ENCODE results near the gene PAPSS2. TPM values are rescaled to one million over a fixed set of nuclear protein-coding genes. Genes with fewer than 3 reads are reported as not detected.

Gene PAPSS2
- total RNA-seq, 1 experiment from 2014 or later = 14.6 TPM

DNA sequence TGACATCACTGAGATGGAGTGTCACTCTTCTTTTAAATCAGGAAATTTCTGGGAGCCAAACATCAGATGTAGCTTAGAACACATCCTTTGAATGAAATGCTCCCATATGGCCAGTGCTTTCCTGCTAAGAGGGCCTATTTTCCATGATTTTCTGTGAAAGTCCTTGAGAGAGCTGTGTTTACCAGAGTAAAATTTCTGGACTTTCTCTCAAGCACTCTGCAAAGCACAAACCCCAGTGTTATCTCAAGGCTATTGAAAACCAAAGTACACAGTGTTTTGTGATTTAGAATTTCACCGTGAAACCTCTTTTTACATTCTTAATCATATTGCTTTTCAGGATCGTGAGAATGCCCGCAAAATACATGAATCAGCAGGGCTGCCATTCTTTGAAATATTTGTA is 54.0 kb downstream of the PAPSS2 start:
- ATAC-seq = no peak
- intact Hi-C loops (cut with micrococcal nuclease) = no loop called here
- H3K4me2 ChIP-seq (ENCODE audit: low read length) = no peak overlapping the region
- H3K27ac ChIP-seq (ENCODE audit: low read depth, low read length) = no peak overlapping the region
- TF ChIP-seq EZH2 (IDR thresholded peaks at IDR 0.05) = no peak
- TF ChIP-seq, protein P1, sequence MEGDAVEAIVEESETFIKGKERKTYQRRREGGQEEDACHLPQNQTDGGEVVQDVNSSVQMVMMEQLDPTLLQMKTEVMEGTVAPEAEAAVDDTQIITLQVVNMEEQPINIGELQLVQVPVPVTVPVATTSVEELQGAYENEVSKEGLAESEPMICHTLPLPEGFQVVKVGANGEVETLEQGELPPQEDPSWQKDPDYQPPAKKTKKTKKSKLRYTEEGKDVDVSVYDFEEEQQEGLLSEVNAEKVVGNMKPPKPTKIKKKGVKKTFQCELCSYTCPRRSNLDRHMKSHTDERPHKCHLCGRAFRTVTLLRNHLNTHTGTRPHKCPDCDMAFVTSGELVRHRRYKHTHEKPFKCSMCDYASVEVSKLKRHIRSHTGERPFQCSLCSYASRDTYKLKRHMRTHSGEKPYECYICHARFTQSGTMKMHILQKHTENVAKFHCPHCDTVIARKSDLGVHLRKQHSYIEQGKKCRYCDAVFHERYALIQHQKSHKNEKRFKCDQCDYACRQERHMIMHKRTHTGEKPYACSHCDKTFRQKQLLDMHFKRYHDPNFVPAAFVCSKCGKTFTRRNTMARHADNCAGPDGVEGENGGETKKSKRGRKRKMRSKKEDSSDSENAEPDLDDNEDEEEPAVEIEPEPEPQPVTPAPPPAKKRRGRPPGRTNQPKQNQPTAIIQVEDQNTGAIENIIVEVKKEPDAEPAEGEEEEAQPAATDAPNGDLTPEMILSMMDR (IDR thresholded peaks at IDR 0.05 in 2 of 3, conservative IDR thresholded peaks at IDR 0.05 in 1 of 3; ENCODE audit: borderline replicate concordance in 1 of 3, insufficient read depth in 1 of 3, low read depth in 2 of 3, low read length in 2 of 3) = no peak
- no peak for TF ChIP-seq YY1 (IDR thresholded peaks at IDR 0.05; ENCODE audit: extremely low read depth, insufficient replicate concordance, low read depth, low read length)
- no peak for TF ChIP-seq SIN3A (IDR thresholded peaks at IDR 0.05; ENCODE audit: low read depth)
- TF ChIP-seq MAX (IDR thresholded peaks at IDR 0.05) = no peak
- TF ChIP-seq JUND (IDR thresholded peaks at IDR 0.05) = no peak
- no peaks in the 10 kb centered on the region for H3K27me3 ChIP-seq (ENCODE audit: insufficient read depth, low read length)
- BruUV-seq (replicated peaks) = no TSS peak
- no peak for DNase-seq (ENCODE audit: low read depth, low spot score)
- no peaks in the 10 kb centered on the region for H3K79me2 ChIP-seq (ENCODE audit: insufficient read depth, low read length)
- H3K9me2 ChIP-seq (ENCODE audit: insufficient read depth) = no peaks in the 10 kb centered on the region
- H3K36me3 ChIP-seq (ENCODE audit: control insufficient read depth in 1 of 2, insufficient read depth in 2 of 2, low read length in 2 of 2) = no peaks in the 10 kb centered on the region
- RAD21 ChIA-PET (ENCODE audit: low non-redundant PET in 1 of 2, low total read pairs in 2 of 2, uncharacterized antibody in 2 of 2, unreplicated experiment in 2 of 2) = no interaction called here
- H3K9ac ChIP-seq (ENCODE audit: low read length) = no peak overlapping the region
- no peaks in the 10 kb centered on the region for H3K9me3 ChIP-seq (ENCODE audit: control insufficient read depth in 1 of 2, insufficient read depth in 1 of 2, low read depth in 1 of 2, low read length in 2 of 2)
- H2AFZ ChIP-seq (ENCODE audit: low read depth, low read length, poor library complexity, severe bottlenecking) = no peak overlapping the region
- H3K4me3 ChIP-seq (replicated peaks in 1 of 2; ENCODE audit: low read depth in 1 of 2, low read length in 2 of 2) = no peak overlapping the region
- POLR2A ChIA-PET = no interaction called here
- no peaks in the 10 kb centered on the region for H3K4me1 ChIP-seq (ENCODE audit: control insufficient read depth in 1 of 2, insufficient read depth in 2 of 2, low read length in 2 of 2)
- no peaks in the 10 kb centered on the region for H4K20me1 ChIP-seq (ENCODE audit: insufficient read depth)
- CTCF ChIA-PET = no interaction called here

DNA sequence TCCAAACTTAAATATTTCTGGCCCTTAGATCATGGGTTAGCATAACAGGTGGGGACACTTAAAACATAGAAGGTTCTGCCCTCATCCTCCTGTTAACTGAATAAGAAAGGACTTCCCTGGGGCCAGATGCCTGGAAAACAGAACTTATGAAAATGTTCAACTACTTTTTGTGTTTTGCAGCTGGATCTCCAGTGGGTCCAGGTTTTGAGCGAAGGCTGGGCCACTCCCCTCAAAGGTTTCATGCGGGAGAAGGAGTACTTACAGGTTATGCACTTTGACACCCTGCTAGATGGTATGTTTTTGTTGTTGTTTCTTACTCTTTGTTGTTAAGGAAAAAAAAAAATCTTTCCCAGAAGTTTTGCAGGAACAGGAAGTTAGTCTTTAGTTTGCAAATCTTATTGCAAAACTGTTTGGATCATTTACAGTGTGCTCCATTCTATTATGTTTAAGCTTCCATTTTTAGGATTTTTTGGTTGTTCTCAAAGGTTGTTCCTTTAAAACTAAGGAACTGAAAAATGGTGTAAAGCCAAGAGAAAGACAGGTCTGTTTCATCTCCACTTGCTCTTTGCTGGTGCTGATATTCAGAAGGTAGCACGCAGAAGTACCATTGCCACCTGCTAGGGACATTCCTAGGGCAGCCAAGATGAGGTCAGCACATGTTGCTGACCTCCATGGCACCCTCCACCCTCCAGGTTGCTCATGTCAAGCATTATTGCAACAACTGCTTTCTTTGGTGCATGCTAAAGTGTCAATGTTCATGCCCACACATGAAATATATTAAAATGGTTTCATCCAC is 56.1 kb downstream of the PAPSS2 start:
- Histone ChIP-seq H3K9ac (ENCODE audit: low read length) (no peak overlapping the region), H3K36me3 (ENCODE audit: control insufficient read depth in 1 of 2, insufficient read depth in 2 of 2, low read length in 2 of 2) (no peaks in the 10 kb centered on the region), H3K79me2 (ENCODE audit: insufficient read depth, low read length) (no peaks in the 10 kb centered on the region), H3K27ac (ENCODE audit: low read depth, low read length) (no peak overlapping the region), H3K4me1 (ENCODE audit: control insufficient read depth in 1 of 2, insufficient read depth in 2 of 2, low read length in 2 of 2) (no peaks in the 10 kb centered on the region), H3K9me3 (ENCODE audit: control insufficient read depth in 1 of 2, insufficient read depth in 1 of 2, low read depth in 1 of 2, low read length in 2 of 2) (no peaks in the 10 kb centered on the region), H3K4me3 (replicated peaks in 1 of 2; ENCODE audit: low read depth in 1 of 2, low read length in 2 of 2) (no peak overlapping the region), H3K27me3 (ENCODE audit: insufficient read depth, low read length) (no peaks in the 10 kb centered on the region), H3K9me2 (ENCODE audit: insufficient read depth) (no peaks in the 10 kb centered on the region), H4K20me1 (ENCODE audit: insufficient read depth) (no peaks in the 10 kb centered on the region), H3K4me2 (ENCODE audit: low read length) (no peak overlapping the region), H2AFZ (ENCODE audit: low read depth, low read length, poor library complexity, severe bottlenecking) (no peak overlapping the region)
- ChIA-PET POLR2A (no interaction called here), CTCF (no interaction called here), RAD21 (ENCODE audit: low non-redundant PET in 1 of 2, low total read pairs in 2 of 2, uncharacterized antibody in 2 of 2, unreplicated experiment in 2 of 2) (no interaction called here)
- no peak for ATAC-seq
- BruUV-seq (replicated peaks) = no TSS peak
- no peak for DNase-seq (ENCODE audit: low read depth, low spot score)
- intact Hi-C loops (cut with micrococcal nuclease) = no loop called here
- TF ChIP-seq RAD21 (IDR thresholded peaks at IDR 0.05; ENCODE audit: low read depth) = no peak
- TF ChIP-seq YY1 (IDR thresholded peaks at IDR 0.05; ENCODE audit: extremely low read depth, insufficient replicate concordance, low read depth, low read length) = no peak
- no peak for TF ChIP-seq CBX3 (IDR thresholded peaks at IDR 0.05; ENCODE audit: low read depth)
- TF ChIP-seq ATF3 (IDR thresholded peaks at IDR 0.05) = no peak
- TF ChIP-seq POLR2AphosphoS5 (IDR thresholded peaks at IDR 0.05; ENCODE audit: low read depth, low read length) = no peak
